Endothelial cell of hepatic sinusoid (primary cell): Measurements from ENCODE around the gene TCF7L1.

Source experiments
- in situ Hi-C: cut with HindIII; loops from 2 replicates; pipeline ENCODE4 v1.10.0; 2017; ENCODE audit warnings: low sequenced_read_pairs

TCF7L1 gene

DNA sequence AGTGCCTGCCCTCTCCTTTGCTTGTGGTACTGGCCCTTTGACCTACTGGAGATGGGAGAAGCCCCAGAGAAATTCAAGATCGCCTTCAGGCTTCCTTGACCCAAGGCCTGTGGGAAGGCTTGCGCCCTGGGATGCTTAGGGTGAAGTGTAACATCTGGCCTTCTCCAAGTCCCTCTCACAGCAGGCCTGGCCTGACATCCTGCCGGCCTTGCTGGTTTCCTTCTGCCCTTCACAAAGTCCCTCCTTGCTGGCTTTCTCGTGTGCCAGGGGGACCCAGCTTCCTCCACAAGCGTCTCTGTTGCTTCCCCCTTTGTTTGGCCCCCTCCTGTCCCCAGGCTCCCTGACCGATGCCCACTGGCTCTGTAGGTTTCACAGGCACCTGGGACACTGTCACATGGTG is 26.4 kb downstream of the TCF7L1 start:
- in situ Hi-C loops: loop anchor here (10.0 kb wide), 1 partner anchor 185 kb away; the partner anchor contains the start of gene KCMF1

DNA sequence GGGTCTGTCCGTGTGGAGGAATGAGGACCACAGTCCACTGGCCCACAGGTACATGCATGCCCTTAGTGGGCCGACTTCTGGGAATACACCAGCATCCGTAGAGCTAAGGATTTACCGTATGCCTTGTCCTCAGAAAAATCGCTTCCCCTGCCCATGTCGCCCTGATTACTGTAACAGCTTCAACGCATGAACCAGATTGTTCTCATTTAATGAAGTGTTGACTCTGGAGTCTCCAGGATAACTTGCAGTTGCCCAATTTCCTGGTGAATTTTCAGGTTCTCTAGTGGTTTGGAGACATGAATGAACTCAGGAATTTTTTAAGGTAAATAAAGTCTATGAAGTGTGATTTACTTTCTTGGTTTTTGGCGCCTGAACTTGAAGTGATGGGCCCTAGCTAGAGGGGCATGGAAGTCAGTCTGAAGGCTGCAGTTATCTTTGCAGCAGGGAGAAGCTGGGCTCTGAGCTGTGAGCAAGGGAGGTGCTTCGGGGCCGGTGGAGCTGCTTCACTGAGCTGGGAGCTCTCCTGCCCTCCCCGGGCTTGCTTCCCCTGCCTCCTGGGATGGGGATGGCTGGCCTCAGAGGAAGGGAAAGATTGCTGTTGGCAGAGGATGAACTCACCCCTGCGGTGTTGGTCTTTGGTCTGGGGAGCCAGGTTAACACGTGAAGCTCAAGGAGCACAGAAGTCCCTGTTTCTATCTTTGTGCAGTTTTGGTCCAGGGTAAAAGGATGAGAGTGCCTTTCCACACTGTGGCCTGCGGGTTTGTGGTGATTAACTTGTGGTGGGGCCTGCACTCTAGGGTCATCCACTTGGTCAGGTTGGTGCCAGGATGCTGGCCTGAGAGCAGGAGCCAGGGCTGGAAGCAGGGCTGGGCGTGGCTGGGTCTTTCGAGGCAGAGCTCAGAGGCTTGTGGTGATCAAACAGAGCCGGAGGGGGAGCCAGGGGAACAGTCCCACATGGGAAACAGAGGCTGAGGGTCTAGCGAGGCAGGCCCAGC is 28.1 kb downstream of the TCF7L1 start:
- in situ Hi-C loops: no loop called here

DNA sequence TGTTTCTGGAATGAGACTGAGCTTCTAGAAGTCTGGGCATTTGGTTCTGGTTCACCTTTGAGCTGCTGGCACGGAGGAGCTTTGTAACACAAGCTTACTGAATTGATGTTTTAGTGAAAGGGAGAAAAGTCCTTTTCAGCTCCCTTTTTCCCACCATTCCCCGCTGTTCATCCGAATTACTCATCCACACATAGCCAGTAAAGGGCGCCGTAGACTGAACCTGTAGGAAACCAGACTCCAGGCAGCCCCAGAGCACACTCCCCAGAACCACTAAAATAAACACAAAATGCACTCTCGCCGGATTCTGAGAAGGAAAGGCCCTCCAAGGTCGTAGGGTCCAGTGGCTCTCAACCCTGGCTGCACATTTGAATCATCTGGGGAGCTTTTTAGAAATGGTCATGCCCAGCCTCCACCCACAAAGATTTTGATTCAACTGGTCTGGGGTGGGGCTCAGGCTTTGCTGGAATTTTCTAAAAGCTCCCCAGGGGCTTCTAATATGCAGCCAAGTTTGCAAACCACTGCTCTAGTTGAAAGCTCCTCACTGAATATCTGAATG is 29.6 kb downstream of the TCF7L1 start:
- in situ Hi-C loops: no loop called here

DNA sequence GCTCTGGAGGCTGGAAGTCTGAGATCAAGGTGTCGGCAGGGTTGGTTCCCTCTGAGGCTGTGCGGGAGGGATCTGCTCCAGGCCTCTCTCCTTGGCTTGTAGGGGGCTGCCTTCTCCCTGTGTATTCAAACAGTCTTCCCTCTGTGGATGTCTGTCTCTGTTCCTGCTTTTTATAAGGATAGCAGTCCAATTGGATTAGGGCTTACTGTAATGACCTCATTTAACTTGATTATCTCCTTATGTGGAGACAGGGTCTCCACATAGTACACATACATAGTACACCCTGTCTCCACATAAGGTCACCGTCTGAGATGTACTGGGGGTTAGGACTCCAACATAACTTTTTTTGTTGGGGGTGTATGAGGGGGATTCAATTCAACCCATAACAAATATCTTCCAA is 30.5 kb downstream of the TCF7L1 start:
- in situ Hi-C loops: no loop called here

DNA sequence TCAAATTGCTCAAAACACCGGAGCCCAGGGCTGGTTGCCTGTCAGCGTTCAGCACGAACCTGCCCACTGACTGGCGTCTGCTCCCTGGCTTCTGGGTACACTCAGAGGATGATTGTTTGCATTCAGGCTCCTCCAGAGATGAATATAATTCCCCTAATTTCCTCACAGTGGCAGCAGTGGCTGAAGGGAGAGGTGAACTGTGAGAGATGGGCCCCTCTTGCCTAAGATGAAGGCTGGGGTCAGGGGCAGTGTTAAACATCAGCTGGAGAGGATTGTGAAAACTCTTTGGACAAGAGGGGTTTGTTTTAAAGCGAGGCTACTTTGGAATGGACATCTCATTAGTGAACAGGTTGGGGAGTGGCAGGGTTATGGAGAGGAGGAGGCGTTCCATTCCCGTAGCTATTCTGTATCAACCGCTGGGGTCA is 31.0 kb downstream of the TCF7L1 start:
- in situ Hi-C loops: no loop called here

DNA sequence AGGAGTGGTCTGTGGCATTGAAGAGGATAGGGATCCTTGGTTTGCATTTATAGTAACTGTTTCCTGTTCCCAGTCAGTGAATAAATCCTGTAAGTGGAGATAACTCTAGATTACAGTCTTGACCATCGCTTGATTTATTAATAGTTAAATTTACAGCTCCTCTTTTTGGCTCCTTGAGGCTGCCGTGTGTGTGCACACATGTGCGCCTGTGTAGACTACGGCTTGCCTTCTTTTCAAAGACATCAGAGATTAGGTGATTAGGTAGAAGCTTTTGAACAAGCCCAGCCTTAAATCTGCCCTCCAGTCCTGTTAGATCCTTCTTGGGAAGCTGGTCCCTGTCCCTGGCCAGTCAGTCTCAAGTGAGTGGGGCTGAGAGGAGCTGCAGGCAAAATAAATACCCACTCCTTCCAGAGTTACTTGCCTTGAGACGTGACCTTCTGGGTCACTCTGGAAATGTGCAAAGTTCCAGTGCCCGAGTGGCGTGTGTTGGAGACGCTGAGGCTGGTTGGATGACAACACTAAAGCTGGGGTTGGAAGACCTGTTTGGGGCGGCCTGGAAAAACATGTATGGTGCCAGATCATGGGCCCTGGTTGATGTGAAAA is 32.0 kb downstream of the TCF7L1 start:
- in situ Hi-C loops: no loop called here

DNA sequence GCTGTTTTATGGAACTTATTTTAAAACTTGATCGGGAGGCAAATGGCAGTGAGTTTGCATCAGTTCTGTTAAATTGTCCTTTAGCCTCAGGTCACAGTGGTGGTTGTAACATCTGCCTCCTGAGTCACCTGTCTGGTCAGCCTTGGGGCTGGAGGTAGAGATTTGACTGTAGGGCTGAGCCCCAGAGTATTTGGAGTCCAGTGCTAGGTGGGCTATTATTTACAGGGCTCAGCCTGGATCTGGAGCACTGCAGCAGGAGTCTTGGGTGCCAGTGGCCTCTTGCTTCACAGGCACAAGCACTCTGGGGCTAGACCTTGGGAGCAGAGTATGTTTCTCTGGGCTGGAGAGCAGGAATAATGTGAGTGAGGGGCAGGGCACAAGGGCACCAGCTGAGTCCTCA is 32.8 kb downstream of the TCF7L1 start:
- in situ Hi-C loops: no loop called here

DNA sequence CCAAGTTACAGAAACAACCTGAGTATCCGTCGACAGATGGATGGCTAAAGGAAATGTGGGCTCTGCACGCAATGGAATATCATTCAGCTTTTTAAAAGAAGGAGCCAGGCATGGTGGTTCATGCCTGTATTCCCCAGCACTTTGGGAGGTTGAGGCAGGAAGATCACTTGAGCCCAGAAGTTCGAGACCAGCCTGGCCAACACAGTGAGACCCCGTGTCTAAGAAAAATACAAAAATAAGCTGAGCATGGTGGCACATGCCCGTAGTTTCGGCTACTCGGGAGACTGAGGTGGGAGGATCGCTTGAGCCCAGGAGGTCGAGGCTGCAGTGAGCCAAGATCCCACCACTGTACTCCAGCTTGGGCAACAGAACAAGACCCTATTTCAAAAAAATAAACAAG is 34.3 kb downstream of the TCF7L1 start:
- in situ Hi-C loops: no loop called here

DNA sequence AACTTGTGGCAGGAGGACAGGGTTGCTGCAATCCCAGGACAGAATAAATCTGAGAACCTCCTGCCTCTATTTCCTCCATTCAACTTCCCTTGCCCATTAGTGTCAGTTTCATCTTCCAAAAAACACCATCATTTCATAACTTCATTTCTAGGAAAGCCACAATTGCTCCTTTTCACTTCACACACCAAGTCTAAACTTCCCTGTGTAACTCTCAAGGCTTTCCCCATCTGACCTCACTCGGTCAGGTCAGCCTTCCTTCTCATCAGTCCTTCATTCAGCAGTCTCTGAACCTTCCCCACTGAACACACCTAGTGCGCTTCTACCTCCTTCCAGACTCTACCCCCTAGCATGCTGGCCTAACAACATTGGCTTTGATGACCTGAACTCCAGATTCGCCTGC is 35.8 kb downstream of the TCF7L1 start:
- in situ Hi-C loops: no loop called here

DNA sequence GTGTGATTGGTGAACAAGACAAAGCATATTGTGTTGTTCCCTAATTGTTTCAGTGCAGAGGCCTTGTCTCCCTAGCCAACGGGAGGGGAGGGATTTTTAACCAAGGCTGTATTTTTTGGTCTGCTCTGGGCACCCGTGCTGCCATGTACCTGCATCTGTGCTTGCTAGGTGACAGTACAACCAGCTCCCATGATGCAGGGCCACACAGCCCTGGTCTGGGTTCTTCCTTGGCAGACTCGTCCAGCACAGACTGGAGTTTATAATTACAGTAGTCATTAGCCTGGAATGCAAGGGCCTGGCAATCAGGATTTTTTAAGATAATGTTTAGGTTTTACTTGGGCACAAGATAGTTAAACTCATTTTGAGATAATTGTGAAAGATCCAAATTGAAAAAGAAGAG is 36.4 kb downstream of the TCF7L1 start:
- in situ Hi-C loops: no loop called here

DNA sequence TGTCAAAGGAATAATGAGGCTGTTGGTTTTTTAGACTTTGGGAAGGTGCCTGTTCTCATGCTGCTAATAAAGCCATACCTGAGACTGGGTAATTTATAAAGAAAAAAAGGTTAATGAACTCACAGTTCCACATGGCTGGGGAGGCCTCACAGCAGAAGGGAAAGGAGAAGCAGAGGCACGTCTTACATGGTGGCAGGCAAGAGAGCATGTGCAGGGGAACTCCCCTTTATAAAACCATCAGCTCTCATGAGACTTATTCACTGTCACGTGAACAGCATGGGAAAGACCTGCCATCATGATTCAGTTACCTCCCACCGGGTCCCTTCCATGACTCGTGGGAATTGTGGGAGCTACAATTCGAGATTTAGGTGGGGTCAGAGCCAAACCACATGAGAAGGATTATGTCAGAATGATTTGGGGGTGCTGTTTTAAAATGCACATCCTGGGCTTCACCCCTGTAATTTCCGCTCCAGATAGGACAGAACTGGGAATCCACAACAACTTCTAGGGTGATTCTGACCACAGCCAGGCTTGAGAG is 37.8 kb downstream of the TCF7L1 start:
- in situ Hi-C loops: no loop called here

DNA sequence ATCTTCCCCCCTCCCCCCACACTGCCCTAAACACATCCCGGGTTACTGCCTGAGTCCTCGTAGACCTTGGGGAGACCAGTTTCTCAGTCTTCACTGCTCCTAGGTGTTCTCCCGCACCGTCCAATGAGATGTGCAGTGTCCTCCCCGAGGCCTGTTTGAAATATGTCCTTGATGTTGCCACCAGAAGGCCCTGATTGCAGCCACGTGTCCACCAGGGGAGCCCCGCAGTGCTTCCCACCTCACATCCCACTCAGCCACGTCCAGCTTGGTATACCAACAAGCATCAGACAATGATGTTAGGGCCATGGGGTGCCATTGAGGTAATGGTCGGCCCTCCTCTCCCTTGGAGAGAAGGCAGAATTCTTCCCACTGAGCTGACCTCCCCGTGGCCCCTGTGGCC is 38.7 kb downstream of the TCF7L1 start:
- in situ Hi-C loops: no loop called here

DNA sequence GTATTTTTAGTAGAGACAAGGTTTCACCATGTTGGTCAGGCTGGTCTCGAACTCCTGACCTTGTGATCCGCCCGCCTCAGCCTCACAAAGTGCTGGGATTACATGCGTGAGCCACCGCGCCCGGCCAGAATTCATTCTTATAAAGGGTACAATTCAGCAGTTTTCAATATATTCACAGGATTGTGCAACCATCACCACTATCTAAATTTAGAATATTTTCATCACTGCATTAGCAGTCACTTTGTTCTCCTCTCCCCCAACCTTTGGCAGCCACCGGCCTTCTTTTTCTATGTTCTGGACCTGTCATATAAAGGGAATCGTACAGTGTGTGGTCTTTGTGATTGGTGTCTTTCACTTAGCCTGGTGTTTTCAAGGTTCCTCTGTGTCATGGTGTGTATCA is 40.7 kb downstream of the TCF7L1 start:
- in situ Hi-C loops: no loop called here

DNA sequence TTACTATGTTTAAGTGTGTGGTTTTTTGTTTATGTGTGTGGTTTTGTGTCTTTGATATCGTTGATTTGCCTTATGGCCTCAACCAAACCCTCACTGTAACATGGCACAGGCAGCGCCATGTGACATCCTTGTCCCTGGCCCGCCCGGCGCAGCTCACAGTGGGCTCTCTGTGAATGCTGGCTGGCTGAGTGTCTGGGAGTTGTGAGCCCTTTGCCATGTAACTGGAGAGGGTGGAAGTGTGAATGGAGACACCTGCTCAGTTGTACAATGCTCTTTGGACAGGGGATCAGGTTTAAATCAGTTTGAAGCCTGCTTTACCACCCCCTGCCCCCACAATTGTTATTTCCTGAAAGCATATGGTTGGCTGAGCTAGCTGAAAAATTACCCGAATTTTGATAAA is 41.8 kb downstream of the TCF7L1 start:
- in situ Hi-C loops: no loop called here

DNA sequence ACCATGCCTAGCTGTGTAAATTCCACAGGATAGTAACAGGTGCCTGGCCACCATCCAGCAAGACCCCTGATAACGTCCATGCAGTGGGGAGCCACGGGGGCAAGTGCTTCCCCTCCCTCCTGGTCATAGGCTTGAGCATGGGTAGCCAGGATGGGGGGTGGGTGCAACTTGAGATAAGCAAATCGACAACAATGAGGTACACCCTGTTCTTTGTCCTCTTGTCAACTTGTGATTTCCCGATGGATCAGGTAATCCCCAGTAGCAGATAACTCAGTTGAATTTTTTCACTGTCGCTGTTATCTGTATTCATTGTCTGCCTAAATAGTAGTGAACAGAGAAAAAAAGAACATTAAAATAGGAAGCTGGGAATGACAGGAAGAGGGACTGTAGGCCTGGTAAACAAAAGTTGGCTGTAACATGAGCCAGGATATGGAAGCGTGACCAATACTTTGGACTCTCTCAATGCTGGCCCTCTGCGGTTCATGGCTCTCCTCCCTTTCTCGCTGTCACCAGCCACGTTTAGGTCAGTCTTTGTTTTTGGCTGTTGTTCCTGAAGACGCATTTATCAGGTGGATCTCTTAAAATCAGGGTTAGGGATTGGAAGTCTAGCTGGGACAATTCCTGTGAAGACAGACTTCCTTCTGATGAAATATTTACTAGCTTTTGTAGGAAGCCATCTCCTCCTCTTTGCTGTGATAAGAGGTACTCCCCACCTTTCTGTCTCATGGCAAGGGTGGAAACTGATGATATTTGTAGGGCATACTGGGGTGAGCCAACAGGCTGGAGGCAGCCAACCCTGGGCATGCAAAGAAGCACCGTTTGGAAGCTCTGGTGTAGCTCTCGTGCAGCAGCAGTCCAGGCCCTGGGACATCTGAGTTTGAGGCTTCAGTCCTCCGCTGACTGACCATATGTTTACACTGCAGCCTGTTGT is 42.4 kb downstream of the TCF7L1 start:
- in situ Hi-C loops: no loop called here

DNA sequence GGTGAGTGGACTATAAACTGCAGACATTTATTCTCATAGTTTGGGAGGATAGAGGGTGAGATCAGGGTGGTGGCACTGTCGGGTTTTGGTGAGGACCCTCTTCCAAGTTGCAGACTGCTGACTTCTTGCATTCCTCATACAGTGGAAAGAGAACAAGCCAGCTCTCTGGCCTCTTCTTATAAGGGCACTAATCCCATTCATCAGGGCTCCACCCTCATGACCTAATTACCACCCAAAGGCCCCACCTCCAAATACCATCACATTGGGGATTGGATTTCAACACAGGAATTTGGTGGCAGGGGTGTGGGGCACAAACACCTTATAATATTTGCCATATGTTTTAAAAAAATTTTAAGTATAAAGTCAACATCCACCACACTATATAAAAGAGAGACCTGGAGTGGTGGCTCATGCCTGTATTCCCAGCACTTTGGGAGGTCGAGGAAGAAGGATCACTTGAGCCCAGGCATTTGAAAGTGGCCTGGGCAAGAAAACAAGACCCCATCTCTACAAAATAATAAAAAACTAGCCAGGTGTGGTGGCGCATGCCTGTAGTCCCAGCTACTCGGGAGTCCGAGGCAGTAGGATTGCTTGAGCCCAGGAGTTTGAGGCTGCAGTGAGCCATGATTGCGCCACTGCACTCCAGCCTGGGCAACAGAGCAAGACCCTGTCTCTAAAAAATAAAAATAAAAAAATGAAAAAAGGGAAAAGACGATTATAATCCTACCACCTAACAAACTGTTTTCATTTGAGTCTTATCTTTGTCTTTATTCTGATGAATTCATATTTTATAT is 44.0 kb downstream of the TCF7L1 start:
- in situ Hi-C loops: no loop called here

DNA sequence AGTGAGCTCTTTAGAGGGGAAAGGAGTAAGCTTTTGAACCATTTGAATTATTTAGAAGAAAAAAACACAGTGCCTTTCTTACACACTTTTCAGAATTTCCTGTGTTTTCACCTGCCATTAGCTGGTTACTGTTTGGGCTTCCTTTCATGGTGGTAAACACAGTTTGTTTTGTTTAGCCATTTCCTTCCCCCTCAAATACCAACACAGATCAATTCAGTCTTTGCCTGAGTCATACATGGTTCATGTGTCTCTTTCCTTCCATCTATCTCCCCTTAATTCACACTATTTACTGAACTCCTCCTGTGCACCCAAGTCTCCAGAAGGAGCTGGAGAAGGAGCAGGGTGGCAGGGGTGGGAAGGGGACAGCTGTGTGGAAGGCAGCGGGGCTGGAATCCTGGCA is 45.0 kb downstream of the TCF7L1 start:
- in situ Hi-C loops: no loop called here

DNA sequence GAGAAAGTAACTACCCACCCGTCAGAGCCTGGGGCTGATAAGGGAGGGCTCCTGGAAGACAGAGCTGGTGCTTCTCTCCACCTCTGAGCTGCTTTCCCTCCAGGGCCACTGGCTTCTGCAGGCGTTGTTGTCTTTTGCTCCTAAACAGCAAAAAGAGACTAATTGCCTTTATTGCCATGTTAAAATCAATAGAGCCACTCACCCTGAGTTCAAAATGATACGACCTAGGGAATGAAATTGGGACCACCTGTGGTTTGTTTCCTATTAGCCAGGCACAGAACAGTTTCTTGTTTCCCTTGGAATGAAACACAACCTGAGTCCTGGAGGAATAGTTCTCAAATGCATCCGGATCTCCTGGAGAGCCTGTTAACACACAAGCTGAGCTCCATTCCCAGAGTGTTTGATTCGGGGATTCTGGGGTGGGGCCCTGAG is 45.8 kb downstream of the TCF7L1 start:
- in situ Hi-C loops: no loop called here

DNA sequence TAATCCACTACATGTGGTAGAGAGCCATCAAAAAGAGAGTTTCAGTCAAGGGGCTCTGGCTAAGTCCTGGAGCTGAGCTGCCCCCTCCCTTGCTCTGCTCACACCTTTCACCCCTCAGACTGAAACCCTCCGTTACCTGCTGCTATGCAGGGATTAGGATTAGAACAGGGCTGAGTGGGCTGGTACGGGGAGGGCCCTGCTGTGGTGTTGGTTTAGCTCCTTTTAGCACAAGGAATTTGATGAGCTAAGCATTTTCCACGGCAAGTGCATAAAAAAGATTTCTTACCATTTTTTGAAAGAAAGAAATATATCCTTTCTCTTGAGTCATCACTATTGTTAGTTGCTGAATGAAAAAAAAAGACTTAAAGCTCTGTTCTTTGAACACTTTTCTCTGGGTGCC is 46.3 kb downstream of the TCF7L1 start:
- in situ Hi-C loops: no loop called here
